GM18499 (cell line): Measurements from ENCODE around the gene SORD.
"Not testable (repeated sequence)": the region's sequence is repeated elsewhere in the genome, so short reads cannot be mapped to it uniquely, and the experiment has no call there.

Experiments
- ATAC-seq: cut with Tn5 transposase; IDR thresholded peaks from one replicate; pipeline ENCODE4 v1.9.1; 2021; ENCODE audit warnings: moderate number of reproducible peaks; ENCODE audit not compliant: insufficient read depth, unreplicated experiment

SORD gene

GRCh38 chr15:45058690-45059675 is 36.0 kb downstream of the SORD start:
- not testable (repeated sequence) for ATAC-seq

- ATAC-seq = not testable (repeated sequence)
Measured at GRCh38 chr15:45062301-45062700, 39.3 kb downstream of the SORD start.

GRCh38 chr15:45064386-45064785 is 41.4 kb downstream of the SORD start:
- ATAC-seq = no peak

- not testable (repeated sequence) for ATAC-seq
Measured at GRCh38 chr15:45069942-45070360, 47.0 kb downstream of the SORD start.

DNA sequence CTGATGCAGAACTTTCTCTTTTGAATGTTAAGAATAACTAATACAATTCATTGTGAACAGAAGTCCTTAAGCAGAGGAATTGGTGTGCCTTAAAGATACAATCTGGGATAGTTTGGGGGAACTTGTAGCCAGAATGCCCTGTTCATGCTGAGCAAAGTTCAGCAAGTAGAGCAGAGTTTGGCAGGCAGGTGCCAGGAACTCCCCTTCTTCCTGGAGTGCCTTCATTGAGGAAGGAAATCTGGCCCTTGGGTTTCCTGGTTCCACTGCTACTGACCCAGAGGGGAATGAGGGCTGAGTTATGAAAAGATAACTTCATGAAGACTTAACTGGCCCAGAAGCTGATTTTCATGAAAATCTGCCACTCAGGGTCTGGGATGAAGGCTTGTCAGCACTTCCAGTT is 50.6 kb downstream of the SORD start:
- not testable (repeated sequence) for ATAC-seq

DNA sequence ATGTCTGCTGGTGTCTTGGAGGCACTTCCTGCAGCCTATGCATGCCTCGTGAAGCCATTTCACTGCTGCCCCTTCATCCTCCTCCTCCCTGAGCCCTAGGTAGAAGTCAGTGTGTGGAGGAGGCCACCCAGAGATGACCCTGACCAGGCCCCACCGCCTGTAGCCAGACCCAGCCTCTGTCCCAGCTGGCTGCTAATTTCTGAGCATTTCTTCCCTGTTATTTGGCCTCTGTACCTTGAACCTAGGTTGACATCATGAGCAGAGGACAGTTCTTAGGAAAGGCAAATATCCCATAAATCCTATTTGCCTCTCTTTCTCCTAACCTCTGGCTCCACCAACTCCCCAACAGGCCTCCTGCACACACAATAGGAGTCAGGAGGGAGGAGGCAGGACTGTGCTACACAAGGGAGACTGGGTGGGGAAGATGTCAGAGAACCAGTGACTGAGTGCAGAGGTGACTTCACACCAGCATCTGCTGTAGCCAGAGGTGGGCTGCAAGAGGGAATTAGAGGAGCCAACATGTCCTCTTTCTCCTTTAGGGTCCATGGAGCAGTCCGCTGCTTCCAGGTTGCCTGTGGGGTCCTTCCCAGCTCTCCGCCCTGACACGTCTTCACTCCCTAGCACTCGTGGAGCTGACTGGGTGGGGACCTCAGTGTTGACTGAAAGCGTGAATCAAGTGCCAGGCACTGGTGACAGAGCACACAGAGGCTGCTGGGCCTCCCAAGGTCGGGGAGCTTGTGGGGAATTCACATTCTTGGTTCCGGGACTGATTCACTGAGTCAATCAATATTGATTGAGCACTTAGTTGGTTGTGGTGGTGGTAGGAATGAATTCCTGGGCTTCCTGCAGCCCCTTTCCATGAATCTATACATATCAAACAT is 52.7 kb downstream of the SORD start:
- not testable (repeated sequence) for ATAC-seq

DNA sequence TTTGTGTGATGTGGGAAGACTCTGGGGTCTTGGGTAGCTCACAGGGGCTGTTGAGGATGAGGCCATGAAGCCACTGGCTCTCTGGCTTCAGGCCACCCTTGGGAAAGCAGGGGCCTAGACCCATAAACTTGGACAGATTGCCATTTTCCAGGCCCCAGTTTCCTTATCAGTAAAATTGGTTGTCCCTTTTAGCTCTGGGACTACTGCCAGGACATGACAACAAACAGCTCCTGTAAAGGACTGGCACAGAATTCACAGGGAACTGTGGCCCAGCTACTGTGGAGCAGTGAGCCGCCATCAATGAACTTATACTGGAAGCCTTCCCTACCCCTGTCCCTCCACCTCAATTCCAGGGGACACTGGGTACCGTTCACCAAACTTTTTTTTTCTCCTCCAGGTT is 54.4 kb downstream of the SORD start:
- ATAC-seq = not testable (repeated sequence)

GRCh38 chr15:45079201-45079600 is 56.2 kb downstream of the SORD start:
- not testable (repeated sequence) for ATAC-seq

DNA sequence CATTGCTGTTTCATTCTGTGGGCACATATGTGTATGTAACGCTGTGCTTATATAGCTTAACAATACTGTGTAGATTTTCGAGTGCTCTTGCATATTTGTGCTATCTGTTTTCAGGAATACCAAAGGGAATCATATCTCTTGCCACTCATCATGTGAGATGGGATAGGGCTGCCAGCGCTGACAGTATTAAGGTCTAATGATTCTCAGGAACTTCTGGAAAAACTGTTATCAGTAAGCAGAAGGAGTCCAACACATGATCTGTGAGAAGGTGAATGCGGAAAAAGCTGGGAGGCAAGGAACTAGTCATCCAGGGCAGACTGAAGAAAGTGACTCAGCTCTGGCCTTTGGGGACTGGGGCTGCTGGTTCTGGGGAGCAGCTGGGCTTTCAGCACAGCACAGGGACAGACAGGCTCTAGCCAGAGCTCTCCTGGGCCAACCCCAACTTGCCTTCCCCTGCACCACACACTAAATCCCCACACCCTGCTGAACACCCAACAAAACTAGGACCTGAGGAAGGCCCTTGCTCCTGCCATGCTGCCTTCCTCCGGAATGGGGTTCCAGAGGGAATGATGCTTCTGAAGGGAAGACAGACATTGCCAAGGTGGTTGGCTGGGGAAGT is 56.7 kb downstream of the SORD start:
- not testable (repeated sequence) for ATAC-seq

- ATAC-seq = not testable (repeated sequence)
Measured at GRCh38 chr15:45080593-45080992, 57.6 kb downstream of the SORD start.

- not testable (repeated sequence) for ATAC-seq
Measured at GRCh38 chr15:45082412-45082811, 59.4 kb downstream of the SORD start.

DNA sequence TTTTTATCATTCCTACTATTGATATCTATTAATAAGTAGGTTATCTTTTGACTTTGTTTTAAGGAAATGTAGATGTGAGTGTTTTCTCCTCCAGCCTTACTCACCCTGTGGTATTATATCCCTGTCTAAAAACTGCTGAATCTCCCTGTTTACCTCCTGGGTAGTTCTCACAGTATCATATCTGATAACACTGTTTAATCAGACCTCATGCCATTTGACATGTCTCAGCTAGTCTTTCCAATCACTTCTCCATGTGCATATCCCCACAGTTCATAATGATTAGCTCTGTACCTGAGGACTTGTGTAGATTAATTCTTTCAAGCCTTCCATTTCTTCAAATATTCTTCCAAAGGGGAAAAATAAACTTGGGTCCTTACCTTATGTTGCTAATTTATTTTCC is 60.2 kb downstream of the SORD start:
- no peak for ATAC-seq

GRCh38 chr15:45084163-45084562 is 61.2 kb downstream of the SORD start:
- no peak for ATAC-seq

DNA sequence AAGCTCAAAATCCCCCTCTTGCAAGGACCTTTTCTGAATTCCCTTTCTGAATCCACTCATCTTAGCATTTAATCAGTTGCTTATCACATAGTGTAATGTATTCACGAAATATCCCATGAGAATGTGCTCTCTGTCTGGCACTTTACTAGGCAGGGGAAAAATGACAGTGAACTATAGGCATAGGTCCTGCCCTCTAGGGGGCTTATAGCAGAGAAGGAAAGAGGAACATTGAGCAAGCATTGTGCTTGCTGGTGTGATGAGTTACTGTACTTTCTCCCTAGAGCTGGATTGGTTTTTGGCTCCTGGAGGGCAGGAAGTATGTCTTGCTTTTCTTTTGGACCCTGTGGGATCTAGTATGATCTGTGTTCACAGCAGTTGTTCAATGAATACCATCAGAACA is 64.5 kb downstream of the SORD start:
- ATAC-seq = no peak

DNA sequence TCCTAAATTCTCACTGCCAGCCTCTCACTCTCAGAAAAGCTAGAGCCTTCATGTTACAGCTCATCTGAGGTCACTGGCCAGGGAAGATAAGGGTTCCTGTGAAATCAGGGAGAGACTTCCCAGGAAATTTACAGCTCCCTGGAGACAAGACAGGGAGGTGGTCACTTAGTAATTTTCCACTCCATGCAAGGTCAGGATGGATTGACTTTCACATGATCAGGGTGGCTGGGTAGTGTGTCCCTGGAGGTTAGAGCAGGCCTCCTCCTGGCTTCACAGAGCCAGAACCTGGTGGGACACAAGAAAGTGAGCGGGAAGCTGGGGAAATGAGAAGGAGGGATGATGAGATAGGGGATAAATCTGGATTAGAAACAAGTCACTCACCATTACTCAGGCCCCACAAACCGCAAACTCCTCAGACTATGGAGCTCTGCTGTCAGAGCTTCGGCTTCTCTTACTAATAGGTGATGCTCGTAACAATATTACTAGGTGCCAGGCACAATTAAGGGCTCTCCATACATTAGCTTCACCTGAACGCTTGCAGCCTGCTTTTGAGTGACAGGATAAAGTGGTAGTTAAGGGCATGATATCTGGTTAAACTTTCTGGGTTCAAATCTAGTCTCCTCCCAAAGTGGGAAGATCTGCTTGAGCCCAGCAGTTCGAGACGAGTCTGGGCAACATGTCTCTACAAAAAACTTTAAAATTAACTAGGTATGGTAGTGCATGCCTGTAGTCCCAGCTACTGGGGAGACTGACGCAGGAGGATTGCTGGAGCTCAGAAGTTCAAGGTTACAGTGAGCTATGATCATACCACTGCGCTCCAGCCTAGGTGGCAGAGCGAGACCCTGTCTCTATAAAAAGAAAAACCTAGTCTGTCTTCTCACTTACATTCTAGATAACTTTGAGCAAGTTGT is 66.1 kb downstream of the SORD start:
- no peak for ATAC-seq

GRCh38 chr15:45089712-45090373 is 66.8 kb downstream of the SORD start:
- ATAC-seq = no peak

DNA sequence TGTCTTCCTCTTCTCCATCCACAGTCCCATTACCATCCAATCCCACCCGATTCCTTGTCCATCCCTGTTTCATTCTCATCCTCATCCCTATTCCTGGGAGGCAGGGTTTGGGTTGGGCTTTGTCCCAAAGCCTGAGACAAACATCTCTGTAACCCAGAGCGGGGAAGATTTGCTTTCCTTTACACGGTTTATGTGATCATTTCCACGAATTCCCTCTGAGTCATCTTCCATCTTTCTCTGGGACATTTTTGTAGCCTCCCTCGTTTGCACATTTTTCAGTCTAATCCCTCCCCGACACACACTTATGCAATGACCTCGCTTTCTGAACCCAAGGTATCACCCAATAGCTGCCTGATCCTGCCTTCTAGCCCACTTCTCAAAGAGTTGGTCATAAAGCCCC is 68.2 kb downstream of the SORD start:
- no peak for ATAC-seq

DNA sequence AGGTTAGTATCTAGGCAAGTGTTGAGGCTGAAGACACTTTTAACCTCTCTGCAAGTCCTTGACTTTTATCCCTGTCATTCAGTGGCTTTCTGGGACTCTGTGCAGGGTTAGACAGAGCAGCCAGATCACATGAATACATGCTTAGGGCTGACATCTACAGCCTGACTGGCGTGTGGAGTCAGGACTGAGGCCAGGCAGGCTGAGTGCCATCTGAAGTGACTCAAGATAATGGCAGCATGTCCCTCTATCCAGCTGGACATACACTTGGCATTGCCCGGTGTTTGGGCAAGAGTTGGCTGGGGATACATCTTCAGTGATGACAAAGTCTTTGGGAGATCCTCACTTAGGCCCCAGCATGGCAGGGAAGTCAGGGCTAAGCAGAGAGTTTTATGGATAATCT is 68.6 kb downstream of the SORD start:
- no peak for ATAC-seq

- no peak for ATAC-seq
Measured at GRCh38 chr15:45093013-45093412, 70.0 kb downstream of the SORD start.
